Osteocyte (in vitro differentiated cells): Measurements from ENCODE around the gene PTGR3. TPM values are rescaled to one million over a fixed set of nuclear protein-coding genes. Genes with fewer than 3 reads are reported as not detected.

Source experiments
- DNase-seq: peaks from one replicate; pipeline ENCODE4 v3.0.0; 2021; ENCODE audit warnings: mixed read lengths; ENCODE audit not compliant: unreplicated experiment; ENCODE audit errors: extremely low spot score
- H3K27ac Mint-ChIP-seq: one replicate; pipeline ENCODE4 v1.8.0; 2021; ENCODE audit warnings: mild to moderate bottlenecking, mixed read lengths; ENCODE audit not compliant: unreplicated experiment
- H3K27me3 Mint-ChIP-seq: one replicate; pipeline ENCODE4 v1.8.0; 2021; ENCODE audit warnings: mixed read lengths; ENCODE audit not compliant: unreplicated experiment
- H3K36me3 Mint-ChIP-seq: one replicate; pipeline ENCODE4 v1.8.0; 2021; ENCODE audit warnings: mixed read lengths; ENCODE audit not compliant: unreplicated experiment
- H3K4me1 Mint-ChIP-seq: one replicate; pipeline ENCODE4 v1.8.0; 2021; ENCODE audit warnings: mixed read lengths; ENCODE audit not compliant: unreplicated experiment
- H3K4me3 Mint-ChIP-seq: one replicate; pipeline ENCODE4 v1.8.0; 2021; ENCODE audit warnings: mild to moderate bottlenecking, moderate library complexity, mixed read lengths; ENCODE audit not compliant: unreplicated experiment
- H3K9me3 Mint-ChIP-seq: one replicate; pipeline ENCODE4 v1.8.0; 2021; ENCODE audit warnings: mixed read lengths; ENCODE audit not compliant: unreplicated experiment
- total RNA-seq: library from RNA; stranded (reverse); gene quantifications from 2 replicates; pipeline ENCODE4 v1.2.1, GENCODE V29; 2021
- TF ChIP-seq, protein P1 (sequence below): fragments of 200-600 bp; sonication (generic); IDR thresholded peaks from 2 replicates; pipeline ENCODE4 v1.5.0; 2021; ENCODE audit warnings: antibody characterized with exemption, mild to moderate bottlenecking, moderate library complexity

PTGR3 gene
- total RNA-seq, 1 donor from 2014 or later = 17.7 TPM

DNA sequence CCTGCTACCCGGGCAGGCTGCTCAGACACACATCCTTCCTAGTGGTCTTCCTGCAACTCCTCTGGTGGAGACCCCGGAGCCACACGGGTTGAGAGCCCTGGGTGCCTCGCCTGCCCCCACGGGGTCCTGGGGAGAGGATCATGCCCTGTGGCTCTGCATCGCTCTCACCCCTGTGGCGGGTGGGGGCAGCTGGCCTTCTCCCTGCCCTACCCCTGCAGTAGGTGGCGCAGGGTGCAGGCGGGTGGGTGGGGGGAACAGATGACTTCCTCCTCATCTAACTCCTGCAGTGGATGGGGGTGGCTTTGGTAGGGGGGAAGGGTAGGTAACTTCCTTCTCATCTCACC, 40.2 kb upstream of the PTGR3 start:
- Mint-ChIP-seq H3K4me3 (no peak overlapping the region), H3K4me1 (peaks cover 49% of the 10 kb centered on the region), H3K27me3 (no peaks in the 10 kb centered on the region), H3K9me3 (no peaks in the 10 kb centered on the region), H3K36me3 (no peaks in the 10 kb centered on the region), H3K27ac (no peak overlapping the region)
- TF ChIP-seq, protein P1, sequence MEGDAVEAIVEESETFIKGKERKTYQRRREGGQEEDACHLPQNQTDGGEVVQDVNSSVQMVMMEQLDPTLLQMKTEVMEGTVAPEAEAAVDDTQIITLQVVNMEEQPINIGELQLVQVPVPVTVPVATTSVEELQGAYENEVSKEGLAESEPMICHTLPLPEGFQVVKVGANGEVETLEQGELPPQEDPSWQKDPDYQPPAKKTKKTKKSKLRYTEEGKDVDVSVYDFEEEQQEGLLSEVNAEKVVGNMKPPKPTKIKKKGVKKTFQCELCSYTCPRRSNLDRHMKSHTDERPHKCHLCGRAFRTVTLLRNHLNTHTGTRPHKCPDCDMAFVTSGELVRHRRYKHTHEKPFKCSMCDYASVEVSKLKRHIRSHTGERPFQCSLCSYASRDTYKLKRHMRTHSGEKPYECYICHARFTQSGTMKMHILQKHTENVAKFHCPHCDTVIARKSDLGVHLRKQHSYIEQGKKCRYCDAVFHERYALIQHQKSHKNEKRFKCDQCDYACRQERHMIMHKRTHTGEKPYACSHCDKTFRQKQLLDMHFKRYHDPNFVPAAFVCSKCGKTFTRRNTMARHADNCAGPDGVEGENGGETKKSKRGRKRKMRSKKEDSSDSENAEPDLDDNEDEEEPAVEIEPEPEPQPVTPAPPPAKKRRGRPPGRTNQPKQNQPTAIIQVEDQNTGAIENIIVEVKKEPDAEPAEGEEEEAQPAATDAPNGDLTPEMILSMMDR = no peak
- DNase-seq = no peak

DNA sequence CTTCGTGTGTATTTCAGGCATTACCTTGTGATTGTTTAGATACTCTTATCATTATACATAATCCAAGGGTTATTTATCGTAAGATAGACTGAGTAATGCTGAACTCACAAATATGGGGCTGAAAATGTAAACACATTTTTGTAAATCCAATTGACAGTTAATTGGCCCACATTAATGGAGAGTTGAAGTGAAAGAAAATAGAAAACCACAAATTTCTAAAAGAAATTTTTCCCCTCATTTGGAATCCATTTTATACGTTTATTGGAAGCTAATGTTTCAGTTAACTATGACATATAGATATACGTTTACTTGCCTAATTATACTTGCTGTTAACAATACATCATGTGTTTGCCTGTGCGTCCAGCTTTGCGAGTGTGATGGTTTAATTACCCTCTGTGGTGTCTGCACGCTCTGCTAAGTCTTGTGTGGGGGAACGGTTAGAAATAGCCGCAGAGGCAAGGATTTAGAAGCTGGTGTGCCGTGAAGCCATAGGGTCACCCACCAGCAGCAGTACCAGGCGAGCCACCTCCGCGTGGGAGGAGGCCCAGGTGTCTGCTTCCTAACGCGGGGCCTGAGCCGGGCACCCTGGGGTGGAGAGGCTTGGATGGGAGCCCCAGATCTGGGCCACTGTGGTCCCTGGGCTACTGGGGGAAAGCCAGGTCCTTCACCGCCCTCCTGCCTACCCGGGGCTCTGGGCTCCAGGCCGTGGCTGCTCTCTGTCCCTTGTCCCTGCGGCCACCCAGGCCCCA, 39.7 kb upstream of the PTGR3 start:
- H3K4me1 Mint-ChIP-seq = peaks cover 46% of the 10 kb centered on the region
- peak overlapping the region; percentile 77 for H3K4me3 Mint-ChIP-seq

DNA sequence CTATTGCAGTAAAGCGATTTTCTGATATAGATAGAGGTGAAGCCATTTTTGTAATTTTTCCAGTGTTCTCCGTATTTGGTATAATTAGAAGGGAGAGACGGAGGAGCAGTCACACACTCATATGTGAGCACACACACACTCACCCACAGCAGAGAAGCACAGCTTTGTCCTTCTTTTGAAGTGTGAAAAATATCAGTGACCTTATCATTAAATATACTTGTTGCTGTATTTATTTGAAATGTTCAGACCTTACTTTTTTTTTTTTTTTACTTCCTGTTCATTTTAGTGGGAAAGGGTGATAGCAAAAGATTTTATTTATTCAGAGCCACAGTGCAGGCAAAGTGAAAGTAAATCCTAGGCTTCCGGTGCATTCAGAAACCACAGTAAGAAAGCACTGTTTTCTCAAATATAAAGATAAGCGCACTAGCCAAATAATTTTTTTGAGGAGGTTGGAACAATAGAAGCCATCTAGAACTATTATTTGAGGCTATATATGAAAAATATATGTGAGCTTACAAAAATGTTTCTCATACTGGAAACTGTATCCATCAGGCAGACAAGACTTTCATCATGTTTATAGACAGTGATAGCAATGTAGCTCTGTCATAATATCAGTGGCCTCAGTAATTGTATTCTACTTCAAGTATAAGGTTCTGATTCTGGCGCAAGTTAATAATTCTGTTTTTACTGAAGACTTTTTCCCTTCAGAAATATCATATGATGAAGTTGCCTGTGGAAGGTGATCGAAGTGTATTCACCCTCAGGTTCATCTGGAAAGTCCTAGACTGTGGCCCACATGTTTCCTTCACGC, 38.9 kb upstream of the PTGR3 start:
- no peak for DNase-seq
- H3K9me3 Mint-ChIP-seq = no peaks in the 10 kb centered on the region
- TF ChIP-seq, protein P1 = no peak
- no peaks in the 10 kb centered on the region for H3K27me3 Mint-ChIP-seq
- peak overlapping the region; percentile 91 for H3K27ac Mint-ChIP-seq
- H3K36me3 Mint-ChIP-seq = no peaks in the 10 kb centered on the region
- H3K4me3 Mint-ChIP-seq = peak overlapping the region; percentile 77
- H3K4me1 Mint-ChIP-seq = peaks cover 39% of the 10 kb centered on the region

More for the DNA sequence above, 39.7 kb upstream of the PTGR3 start:
- Mint-ChIP-seq H3K27me3 (no peaks in the 10 kb centered on the region), H3K9me3 (no peaks in the 10 kb centered on the region), H3K36me3 (no peaks in the 10 kb centered on the region), H3K27ac (peak overlapping the region; percentile 91)
- TF ChIP-seq, protein P1 = no peak
- no peak for DNase-seq

DNA sequence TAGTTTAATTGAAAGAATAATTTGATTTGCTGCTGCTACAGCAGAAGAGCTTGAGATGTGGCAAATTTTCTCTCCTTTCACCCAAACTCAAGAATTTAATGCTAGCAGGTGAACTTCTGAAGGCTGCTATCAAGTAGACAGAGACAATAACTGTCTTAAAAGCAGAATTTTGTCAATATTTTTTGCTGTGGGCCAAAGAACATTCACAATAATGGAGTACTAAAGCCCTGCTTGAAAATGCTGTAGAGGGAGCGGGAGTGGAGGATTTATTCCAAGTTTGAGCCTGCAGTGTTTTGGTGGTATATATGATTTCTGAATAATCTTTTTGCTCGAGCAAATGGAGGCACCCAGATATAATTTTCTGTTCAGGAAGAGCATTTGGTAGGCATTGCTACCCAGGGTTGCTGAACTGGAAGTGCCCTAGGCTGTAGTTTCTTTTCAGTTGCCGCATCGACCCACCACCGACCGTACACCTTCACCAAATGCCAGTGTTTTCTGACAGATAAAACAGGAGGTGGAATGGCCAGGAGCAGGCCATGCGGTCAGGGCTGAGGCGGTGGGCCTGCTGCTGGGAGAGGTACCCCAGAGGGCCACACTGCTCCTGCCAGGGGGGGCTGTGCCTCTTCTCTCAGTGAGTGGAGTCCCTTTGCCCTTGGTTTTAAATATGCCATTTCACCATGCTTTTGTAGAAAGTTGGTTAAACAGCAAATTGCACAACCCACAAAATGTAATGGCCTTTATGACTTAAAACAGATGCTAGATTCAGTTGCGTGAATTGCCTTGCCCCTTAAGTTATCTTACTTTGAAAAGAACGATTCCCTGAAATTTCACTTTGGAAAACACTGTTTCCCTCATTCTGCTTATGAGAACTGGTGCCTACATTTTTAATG, 38.0 kb upstream of the PTGR3 start:
- H3K4me3 Mint-ChIP-seq = peak overlapping the region; percentile 77
- peak overlapping the region; percentile 91 for H3K27ac Mint-ChIP-seq
- DNase-seq = no peak
- no peaks in the 10 kb centered on the region for H3K27me3 Mint-ChIP-seq
- peaks cover 34% of the 10 kb centered on the region for H3K4me1 Mint-ChIP-seq
- TF ChIP-seq, protein P1 = no peak
- H3K9me3 Mint-ChIP-seq = no peaks in the 10 kb centered on the region
- H3K36me3 Mint-ChIP-seq = no peaks in the 10 kb centered on the region
